B cell (primary cell): ENCODE results near the gene DTX4. TPM values are rescaled to one million over a fixed set of nuclear protein-coding genes. Genes with fewer than 3 reads are reported as not detected.
A peak's percentile ranks its signal among the peaks of the same experiment; 100 is the strongest.

ENCODE experiments used
- ATAC-seq: fragments of 200-7000 bp; cut with Tn5 transposase; one replicate; pipeline ENCODE4 v1.10.0; 2021; ENCODE audit warnings: low read depth, mild to moderate bottlenecking, moderate number of reproducible peaks, moderate library complexity
- CTCF ChIA-PET: fragments of 350-600 bp; sonication (Branson Sonifier 250); formaldehyde crosslinking; loops from one replicate; lab custom pipeline; 2021; ENCODE audit warnings: antibody characterized with exemption, inconsistent platforms; lab: Charles Lee
- POLR2A ChIA-PET: fragments of 350-600 bp; sonication (Branson Sonifier 250); formaldehyde crosslinking; loops from one replicate; lab custom pipeline; 2021; ENCODE audit warnings: antibody characterized with exemption; lab: Charles Lee
- DNase-seq: peaks from one replicate; pipeline ENCODE4 v3.0.0; 2013
- H2AFZ ChIP-seq: 2 replicates; pipeline ENCODE4 v1.6.1; 2012; ENCODE audit warnings: mild to moderate bottlenecking, low read depth, low read length; ENCODE audit not compliant: insufficient read depth, poor library complexity, severe bottlenecking
- H3K27ac ChIP-seq, 2 donors: 1 replicate in 1 of 2; 2 replicates in 1 of 2; pipeline ENCODE4 v1.5.1; 2012 to 2013; ENCODE audit warnings: low read length in 2 of 2, mild to moderate bottlenecking in 2 of 2, moderate library complexity in 1 of 2
- H3K27me3 ChIP-seq, 4 experiments: fragments of 200-600 bp in 1 of 4; sonication (generic) in 1 of 4; replicated peaks in 1 of 4; 1 replicate in 2 of 4; 2 replicates in 2 of 4; pipeline versions ENCODE4 v1.6.1 to v1.7.0; 2013 to 2016; ENCODE audit warnings: low read length in 3 of 4, mild to moderate bottlenecking in 2 of 4, mixed read lengths in 1 of 4, moderate library complexity in 1 of 4; ENCODE audit not compliant: insufficient read depth in 4 of 4, control insufficient read depth in 3 of 4; ENCODE audit errors: control extremely low read depth in 1 of 4
- H3K36me3 ChIP-seq, 2 experiments: replicated peaks in 1 of 2; 1 replicate in 1 of 2; 2 replicates in 1 of 2; pipeline versions ENCODE4 v1.6.1 to v1.7.1; 2013; ENCODE audit warnings: low read length in 1 of 2; ENCODE audit not compliant: insufficient read depth in 2 of 2, control insufficient read depth in 1 of 2; ENCODE audit errors: control extremely low read depth in 1 of 2, extremely low read depth in 1 of 2
- H3K4me1 ChIP-seq, 2 donors: fragments of 200-600 bp in 1 of 2; sonication (generic) in 1 of 2; 1 replicate in 1 of 2; 2 replicates in 1 of 2; pipeline versions ENCODE4 v1.5.1 to v1.6.1; 2013 to 2017; ENCODE audit warnings: low read length in 2 of 2; ENCODE audit not compliant: control insufficient read depth in 2 of 2, insufficient read depth in 2 of 2
- H3K4me2 ChIP-seq: replicated peaks from 2 replicates; pipeline ENCODE3; 2012; ENCODE audit warnings: mild to moderate bottlenecking, low read depth, low read length; ENCODE audit not compliant: poor library complexity, severe bottlenecking
- H3K4me3 ChIP-seq, 5 experiments: fragments of 200-600 bp in 1 of 5; sonication (generic) in 1 of 5; 1 replicate in 3 of 5; 2 replicates in 2 of 5; pipeline versions ENCODE4 v1.5.1 to v1.7.0; 2011 to 2016; ENCODE audit warnings: low read length in 4 of 5, mild to moderate bottlenecking in 4 of 5, low read depth in 2 of 5, control low read depth in 1 of 5, moderate library complexity in 1 of 5; ENCODE audit not compliant: insufficient read depth in 1 of 5; ENCODE audit errors: control extremely low read depth in 1 of 5, extremely low read depth in 1 of 5
- H3K79me2 ChIP-seq: fragments of 200-600 bp; sonication (generic); one replicate; pipeline ENCODE4 v1.6.0; 2016; ENCODE audit warnings: low read length; ENCODE audit not compliant: control insufficient read depth, insufficient read depth
- H3K9ac ChIP-seq: fragments of 200-600 bp; sonication (generic); 2 replicates; pipeline ENCODE4 v1.6.1; 2017; ENCODE audit warnings: mild to moderate bottlenecking, low read length, moderate library complexity
- H3K9me3 ChIP-seq, 3 donors: one replicate each; pipeline versions ENCODE4 v1.6.1 to v1.7.1; 2013; ENCODE audit warnings: low read length in 2 of 3; ENCODE audit not compliant: control insufficient read depth in 2 of 3, insufficient read depth in 1 of 3; ENCODE audit errors: control extremely low read depth in 1 of 3
- H4K20me1 ChIP-seq: 2 replicates; pipeline ENCODE4 v1.6.0; 2012; ENCODE audit warnings: mild to moderate bottlenecking, low read length; ENCODE audit not compliant: insufficient read depth, control insufficient read depth, poor library complexity, severe bottlenecking
- H3K27ac Mint-ChIP-seq: one replicate; pipeline ENCODE4 v1.8.0; 2021; ENCODE audit warnings: mixed read lengths
- H3K27me3 Mint-ChIP-seq: one replicate; pipeline ENCODE4 v1.8.0; 2021; ENCODE audit warnings: mixed read lengths
- H3K4me1 Mint-ChIP-seq: one replicate; pipeline ENCODE4 v1.8.0; 2021; ENCODE audit warnings: mixed read lengths
- H3K4me3 Mint-ChIP-seq: one replicate; pipeline ENCODE4 v1.8.0; 2021; ENCODE audit warnings: mixed read lengths
- H3K9me3 Mint-ChIP-seq: one replicate; pipeline ENCODE4 v1.8.0; 2022; ENCODE audit warnings: mixed read lengths; ENCODE audit not compliant: insufficient read depth
- CTCF ChIP-seq: fragments of 200-600 bp; IDR thresholded peaks from one replicate; pipeline ENCODE4 v1.8.0; 2022; ENCODE audit warnings: antibody characterized with exemption, mild to moderate bottlenecking
- EZH2 ChIP-seq: IDR thresholded peaks from 2 replicates; pipeline ENCODE4 v1.6.1; 2012; ENCODE audit warnings: borderline replicate concordance, low read depth, mild to moderate bottlenecking, moderate library complexity, low read length; ENCODE audit not compliant: insufficient read depth, poor library complexity, severe bottlenecking
- WGBS: methylation state at CpG from one replicate; pipeline ENCODE4 v1.1.5; 2013; ENCODE audit warnings: missing lambda C conversion rate; ENCODE audit not compliant: insufficient coverage; 5-methylcytosine and 5-hydroxymethylcytosine counted together
- intact Hi-C: fragments of 100-400 bp; cut with micrococcal nuclease; formaldehyde crosslinking; loops from one replicate; pipeline ENCODE4 v1.10.0; 2022
- polyA plus RNA-seq: library from polyadenylated mRNA; depleted of rRNA; stranded (reverse); fragments of >200 nt; gene quantifications from 2 replicates; pipeline ENCODE4 v1.2.3, GENCODE V29; 2012
- total RNA-seq, 2 donors: library from RNA; stranded (reverse); fragments of 120-200 nt in 1 of 2; gene quantifications; 1 replicate in 1 of 2; 2 replicates in 1 of 2; pipeline versions ENCODE4 v1.2.3 to v1.2.4, GENCODE V29; 2013 to 2022

Gene DTX4
- total and polyA plus RNA-seq, 2 donors (not counting 1 experiment from before 2014, with no cell fraction given): 11.7 to 43.3 TPM

- peak overlapping the region; percentile 97 for H3K4me3 Mint-ChIP-seq
- peaks cover 82% of the 10 kb centered on the region for H3K4me1 Mint-ChIP-seq
- no peak for TF ChIP-seq CTCF
- no peak for TF ChIP-seq EZH2
- intact Hi-C loops: loop anchor here (2.0 kb wide), 1 partner anchor 469 kb away; the partner anchor contains the start of gene OSBP
- Histone ChIP-seq H3K79me2 (peaks cover 39% of the 10 kb centered on the region), H3K4me3 (peak overlapping the region in 1 of 5 experiments; percentile 45), H3K27ac (no peak overlapping the region), H3K4me1 (peaks cover 51 to 56% of the 10 kb centered on the region in 2 donors), H3K9me3 (no peaks in the 10 kb centered on the region), H3K36me3 (peaks cover 2 to 3% of the 10 kb centered on the region in 2 experiments), H3K27me3 (no peaks in the 10 kb centered on the region), H3K9ac (no peak overlapping the region), H3K4me2 (peak overlapping the region; percentile 96), H2AFZ (no peak overlapping the region), H4K20me1 (no peaks in the 10 kb centered on the region)
- H3K27ac Mint-ChIP-seq: peak overlapping the region; percentile 87
- whole genome bisulfite sequencing: 69% methylated on average over 2 of the region's 4 CpGs
- ChIA-PET POLR2A (interaction anchor here (0.8 to 2.0 kb wide), 4 partner anchors 9 to 87 kb away, joined by 3 to 13 read pairs (median 6); partner anchors contain the start of gene DTX4), CTCF (interaction anchor here (1.9 to 3.5 kb wide), 4 partner anchors 10 to 12 kb away, joined by 16 to 80 read pairs (median 33); no protein-coding TSS in a partner anchor)
- DNase-seq (no peak), ATAC-seq (no peak)
- H3K9me3 Mint-ChIP-seq: no peaks in the 10 kb centered on the region
- H3K27me3 Mint-ChIP-seq: no peaks in the 10 kb centered on the region
Observed at GRCh38 chr11:59145534-59145933, 26.4 kb upstream of the DTX4 start.

GRCh38 chr11:59151761-59152160 lies 20.2 kb upstream of the DTX4 start:
- no peaks in the 10 kb centered on the region for H3K27me3 Mint-ChIP-seq

More at GRCh38 chr11:59151761-59152160, 20.2 kb upstream of the DTX4 start:
- H2AFZ ChIP-seq: no peak overlapping the region
- no peak for TF ChIP-seq CTCF
- no peak for TF ChIP-seq EZH2
- peaks cover 33% of the 10 kb centered on the region in 2 donors for H3K4me1 ChIP-seq
- intact Hi-C loops: loop anchor here (10.0 kb wide), 1 partner anchor 1357 kb away; no protein-coding TSS in a partner anchor
- H3K9me3 ChIP-seq: no peaks in the 10 kb centered on the region
- DNase-seq: no peak
- peaks cover 2 to 4% of the 10 kb centered on the region in 2 experiments for H3K36me3 ChIP-seq
- H3K9ac ChIP-seq: no peak overlapping the region
- ATAC-seq: no peak
- 88% methylated on average over 1 of the region's 1 CpG for WGBS
- peak overlapping the region; percentile 77 for H3K4me3 Mint-ChIP-seq
- peak overlapping the region; percentile 79 for H3K27ac Mint-ChIP-seq
- H3K9me3 Mint-ChIP-seq: no peaks in the 10 kb centered on the region
- H3K27me3 ChIP-seq: no peaks in the 10 kb centered on the region
- H4K20me1 ChIP-seq: no peaks in the 10 kb centered on the region
- H3K27ac ChIP-seq: peak overlapping the region in 1 of 2 donors; percentile 68
- CTCF ChIA-PET: interaction anchor here (0.7 to 2.6 kb wide), 7 partner anchors 10 to 576 kb away, joined by 3 to 15 read pairs (median 4); partner anchors contain the start of genes FAM111A and LPXN
- POLR2A ChIA-PET: interaction anchor here (0.6 kb wide), 1 partner anchor 57 kb away, joined by 4 read pairs; no protein-coding TSS in a partner anchor
- peaks cover 51% of the 10 kb centered on the region for H3K4me1 Mint-ChIP-seq
- peak overlapping the region; percentile 52 for H3K4me2 ChIP-seq
- H3K79me2 ChIP-seq: peaks cover 7% of the 10 kb centered on the region
- H3K4me3 ChIP-seq: peak overlapping the region in 1 of 5 experiments; percentile 45
